Transverse colon (tissue), 3 donors: ENCODE data around the gene FUOM.

Experiments
- EP300 ChIP-seq: sonication (generic); formaldehyde crosslinking; IDR thresholded peaks from one replicate; pipeline ENCODE4 v1.6.1; 2017; ENCODE audit warnings: antibody characterized with exemption, low read depth
- POLR2A ChIP-seq: fragments of 450-650 bp; IDR thresholded peaks from one replicate; pipeline ENCODE4 v1.6.1; 2016; ENCODE audit warnings: antibody characterized with exemption, mild to moderate bottlenecking, moderate library complexity
- TF ChIP-seq, protein P1 (sequence below), 5 experiments: fragments of 200-600 bp in 3 of 5; fragments of 450-650 bp in 2 of 5; sonication (generic) in 3 of 5; IDR thresholded peaks; 1 replicate in 2 of 5; 2 replicates in 3 of 5; pipeline ENCODE4 v1.5.1; 2016 to 2017; ENCODE audit warnings: antibody characterized with exemption in 5 of 5, inconsistent platforms in 3 of 5, mild to moderate bottlenecking in 2 of 5, moderate library complexity in 1 of 5

DNA sequence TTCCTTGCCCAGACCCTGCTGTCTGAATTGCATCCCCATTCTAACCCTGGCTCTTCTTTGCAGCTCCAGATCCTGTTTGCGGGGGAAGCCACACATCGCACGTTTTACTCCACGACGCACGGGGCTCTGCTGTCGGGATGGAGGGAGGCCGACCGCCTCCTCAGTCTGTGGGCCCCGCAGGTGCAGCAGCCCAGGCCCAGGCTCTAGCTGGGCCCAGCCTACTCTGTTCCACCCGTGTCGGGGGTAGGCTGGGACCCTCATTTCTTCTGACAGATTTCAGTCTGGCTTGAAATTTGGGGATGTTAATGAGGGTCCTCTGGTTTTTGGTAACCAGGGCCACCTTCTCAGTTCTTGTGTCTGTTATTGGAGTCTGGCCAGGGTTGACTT lies 33.4 kb upstream of the FUOM start:
- TF ChIP-seq, protein P1, sequence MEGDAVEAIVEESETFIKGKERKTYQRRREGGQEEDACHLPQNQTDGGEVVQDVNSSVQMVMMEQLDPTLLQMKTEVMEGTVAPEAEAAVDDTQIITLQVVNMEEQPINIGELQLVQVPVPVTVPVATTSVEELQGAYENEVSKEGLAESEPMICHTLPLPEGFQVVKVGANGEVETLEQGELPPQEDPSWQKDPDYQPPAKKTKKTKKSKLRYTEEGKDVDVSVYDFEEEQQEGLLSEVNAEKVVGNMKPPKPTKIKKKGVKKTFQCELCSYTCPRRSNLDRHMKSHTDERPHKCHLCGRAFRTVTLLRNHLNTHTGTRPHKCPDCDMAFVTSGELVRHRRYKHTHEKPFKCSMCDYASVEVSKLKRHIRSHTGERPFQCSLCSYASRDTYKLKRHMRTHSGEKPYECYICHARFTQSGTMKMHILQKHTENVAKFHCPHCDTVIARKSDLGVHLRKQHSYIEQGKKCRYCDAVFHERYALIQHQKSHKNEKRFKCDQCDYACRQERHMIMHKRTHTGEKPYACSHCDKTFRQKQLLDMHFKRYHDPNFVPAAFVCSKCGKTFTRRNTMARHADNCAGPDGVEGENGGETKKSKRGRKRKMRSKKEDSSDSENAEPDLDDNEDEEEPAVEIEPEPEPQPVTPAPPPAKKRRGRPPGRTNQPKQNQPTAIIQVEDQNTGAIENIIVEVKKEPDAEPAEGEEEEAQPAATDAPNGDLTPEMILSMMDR (IDR thresholded peaks at IDR 0.05) = no peak
- TF ChIP-seq POLR2A (no peak), EP300 (no peak)
